ENCODE results near the gene OTUB1.

Gene OTUB1

DNA sequence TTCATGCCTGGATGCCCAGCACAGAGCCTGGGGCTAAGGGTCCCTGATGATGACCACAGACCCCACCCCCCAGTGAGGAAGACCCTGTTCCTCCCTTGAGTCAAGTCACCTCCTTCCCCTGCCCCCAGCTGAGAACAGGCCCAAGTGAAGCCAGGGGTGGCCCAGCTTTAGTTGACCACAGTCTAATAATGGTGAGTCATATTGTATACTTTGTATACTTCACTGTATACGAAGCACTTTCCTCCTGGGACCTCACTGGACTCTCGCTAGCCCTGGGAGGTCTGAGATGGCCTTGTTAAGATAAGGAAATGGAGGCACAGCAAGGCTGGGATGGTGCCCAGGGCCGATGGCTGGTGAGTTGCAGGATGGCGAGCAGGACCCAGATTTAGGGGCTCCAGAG, 45.8 kb downstream of the OTUB1 start:
- TF ChIP-seq, protein P1, sequence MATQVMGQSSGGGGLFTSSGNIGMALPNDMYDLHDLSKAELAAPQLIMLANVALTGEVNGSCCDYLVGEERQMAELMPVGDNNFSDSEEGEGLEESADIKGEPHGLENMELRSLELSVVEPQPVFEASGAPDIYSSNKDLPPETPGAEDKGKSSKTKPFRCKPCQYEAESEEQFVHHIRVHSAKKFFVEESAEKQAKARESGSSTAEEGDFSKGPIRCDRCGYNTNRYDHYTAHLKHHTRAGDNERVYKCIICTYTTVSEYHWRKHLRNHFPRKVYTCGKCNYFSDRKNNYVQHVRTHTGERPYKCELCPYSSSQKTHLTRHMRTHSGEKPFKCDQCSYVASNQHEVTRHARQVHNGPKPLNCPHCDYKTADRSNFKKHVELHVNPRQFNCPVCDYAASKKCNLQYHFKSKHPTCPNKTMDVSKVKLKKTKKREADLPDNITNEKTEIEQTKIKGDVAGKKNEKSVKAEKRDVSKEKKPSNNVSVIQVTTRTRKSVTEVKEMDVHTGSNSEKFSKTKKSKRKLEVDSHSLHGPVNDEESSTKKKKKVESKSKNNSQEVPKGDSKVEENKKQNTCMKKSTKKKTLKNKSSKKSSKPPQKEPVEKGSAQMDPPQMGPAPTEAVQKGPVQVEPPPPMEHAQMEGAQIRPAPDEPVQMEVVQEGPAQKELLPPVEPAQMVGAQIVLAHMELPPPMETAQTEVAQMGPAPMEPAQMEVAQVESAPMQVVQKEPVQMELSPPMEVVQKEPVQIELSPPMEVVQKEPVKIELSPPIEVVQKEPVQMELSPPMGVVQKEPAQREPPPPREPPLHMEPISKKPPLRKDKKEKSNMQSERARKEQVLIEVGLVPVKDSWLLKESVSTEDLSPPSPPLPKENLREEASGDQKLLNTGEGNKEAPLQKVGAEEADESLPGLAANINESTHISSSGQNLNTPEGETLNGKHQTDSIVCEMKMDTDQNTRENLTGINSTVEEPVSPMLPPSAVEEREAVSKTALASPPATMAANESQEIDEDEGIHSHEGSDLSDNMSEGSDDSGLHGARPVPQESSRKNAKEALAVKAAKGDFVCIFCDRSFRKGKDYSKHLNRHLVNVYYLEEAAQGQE (IDR thresholded peaks at IDR 0.05; ENCODE audit: insufficient read depth in 1 of 2, low read depth in 2 of 2, low read length in 2 of 2) = no peak
- TF ChIP-seq FOXP2 (optimal IDR thresholded peaks at IDR 0.05; ENCODE audit: borderline replicate concordance, extremely low read depth, extremely low read length, insufficient read depth) (no peak), SIN3A (IDR thresholded peaks at IDR 0.05; ENCODE audit: borderline replicate concordance, insufficient read depth, low read length) (no peak), POLR2AphosphoS5 (IDR thresholded peaks at IDR 0.05; ENCODE audit: low read depth, low read length) (no peak), TAF1 (IDR thresholded peaks at IDR 0.05; ENCODE audit: borderline replicate concordance, insufficient read depth, low read length) (no peak)

DNA sequence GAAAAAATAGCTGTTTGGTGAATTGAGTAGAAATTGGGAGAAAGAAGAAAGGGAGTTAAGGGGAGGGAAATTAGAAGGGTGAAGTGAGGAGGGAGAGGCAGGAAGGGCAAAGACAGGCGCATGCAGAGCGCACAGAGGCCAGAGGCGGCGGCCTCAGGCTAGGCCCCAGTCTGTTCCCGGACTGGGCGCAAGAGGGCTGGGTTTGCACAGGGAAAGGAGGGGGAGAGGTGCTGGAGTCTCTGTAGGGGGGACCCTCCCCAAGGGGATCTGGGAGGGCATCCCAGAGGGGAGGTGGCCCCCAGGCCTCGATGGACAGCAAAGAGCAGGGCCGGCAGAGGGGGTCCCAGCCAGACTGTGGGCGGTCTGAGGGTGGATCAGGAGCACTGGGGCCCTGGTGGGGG, 48.2 kb downstream of the OTUB1 start:
- TF ChIP-seq FOXP2 (optimal IDR thresholded peaks at IDR 0.05; ENCODE audit: borderline replicate concordance, extremely low read depth, extremely low read length, insufficient read depth) (no peak), POLR2AphosphoS5 (IDR thresholded peaks at IDR 0.05; ENCODE audit: low read depth, low read length) (no peak), SIN3A (IDR thresholded peaks at IDR 0.05; ENCODE audit: borderline replicate concordance, insufficient read depth, low read length) (no peak), TAF1 (IDR thresholded peaks at IDR 0.05; ENCODE audit: borderline replicate concordance, insufficient read depth, low read length) (no peak)
- TF ChIP-seq, protein P1 (IDR thresholded peaks at IDR 0.05; ENCODE audit: insufficient read depth in 1 of 2, low read depth in 2 of 2, low read length in 2 of 2) = no peak

DNA sequence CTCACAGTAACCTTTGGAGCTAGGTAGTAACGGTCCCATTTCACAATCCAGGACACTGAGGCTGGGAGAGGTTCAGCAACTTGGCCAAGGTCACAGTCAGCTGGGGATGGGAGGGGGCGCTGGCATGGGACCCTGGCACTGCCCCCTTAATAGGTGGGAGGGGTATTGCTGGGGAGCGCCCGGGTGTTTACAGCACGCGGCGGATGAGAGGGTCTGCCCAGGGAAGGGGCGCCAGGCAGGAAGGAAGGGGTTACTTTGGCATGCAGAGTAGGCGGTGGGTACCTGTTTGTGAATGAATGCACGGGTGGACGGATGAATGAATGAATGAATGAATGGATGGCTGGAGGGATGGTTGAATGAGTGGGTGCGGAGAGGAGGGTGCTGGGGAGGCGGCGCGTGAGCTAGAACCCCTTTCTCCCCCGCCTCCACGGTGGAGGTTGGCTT, 48.9 kb downstream of the OTUB1 start:
- TF ChIP-seq TAF1 (IDR thresholded peaks at IDR 0.05; ENCODE audit: borderline replicate concordance, insufficient read depth, low read length) (no peak), SIN3A (IDR thresholded peaks at IDR 0.05; ENCODE audit: borderline replicate concordance, insufficient read depth, low read length) (no peak)
- TF ChIP-seq, protein P1 (IDR thresholded peaks at IDR 0.05; ENCODE audit: insufficient read depth in 1 of 2, low read depth in 2 of 2, low read length in 2 of 2) = no peak

DNA sequence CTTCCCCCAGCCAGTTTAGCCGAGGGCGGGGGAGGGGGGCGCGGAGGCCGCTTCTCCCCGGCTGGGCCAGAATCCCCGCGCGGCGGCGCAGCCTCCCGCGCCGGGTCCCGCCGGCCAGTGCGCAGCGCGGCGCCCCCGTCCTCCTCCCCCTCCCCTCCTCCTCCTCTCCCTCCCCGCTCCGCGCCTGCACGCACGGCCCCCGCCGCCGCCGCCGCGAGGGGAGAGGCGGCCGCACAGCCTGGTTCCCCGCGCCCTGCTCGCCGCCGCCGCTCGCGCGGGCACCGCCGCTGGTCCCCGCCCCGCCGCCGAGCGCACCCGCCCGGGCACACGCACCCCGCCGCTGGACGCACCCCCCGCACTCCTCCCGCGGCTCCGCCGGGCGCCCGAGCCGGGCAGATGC, 49.3 kb downstream of the OTUB1 start, which contains the start of gene FLRT1:
TSS of gene FLRT1 (plus strand) at position 356 of the 400 bp plus-strand sequence. CDS start 80,337 bp downstream, outside the sequence.
- TF ChIP-seq TAF1 (IDR thresholded peaks at IDR 0.05; ENCODE audit: borderline replicate concordance, insufficient read depth, low read length) (no peak), FOXP2 (optimal IDR thresholded peaks at IDR 0.05; ENCODE audit: borderline replicate concordance, extremely low read depth, extremely low read length, insufficient read depth) (no peak), POLR2AphosphoS5 (IDR thresholded peaks at IDR 0.05; ENCODE audit: low read depth, low read length) (no peak), SIN3A (IDR thresholded peaks at IDR 0.05; ENCODE audit: borderline replicate concordance, insufficient read depth, low read length) (no peak)
- TF ChIP-seq, protein P1 (IDR thresholded peaks at IDR 0.05; ENCODE audit: insufficient read depth in 1 of 2, low read depth in 2 of 2, low read length in 2 of 2) = no peak

Data from PFSK-1 (cell line).